Mesenchymal stem cell (in vitro differentiated cells and primary cell): ENCODE results near the gene SKAP1.

Experiments
- DNase-seq: peaks from one replicate; pipeline ENCODE4 v3.0.0-alpha.2; 2013
- H2AFZ ChIP-seq: one replicate; pipeline ENCODE4 v1.6.1; 2013; ENCODE audit warnings: low read depth, mild to moderate bottlenecking, control low read depth, inconsistent platforms, low read length, moderate library complexity
- H2AK5ac ChIP-seq: 2 replicates; pipeline ENCODE4 v1.6.1; 2013; ENCODE audit warnings: low read length, moderate library complexity, mild to moderate bottlenecking, inconsistent platforms; ENCODE audit not compliant: severe bottlenecking
- H2BK120ac ChIP-seq: one replicate; pipeline ENCODE4 v1.6.1; 2013; ENCODE audit warnings: low read depth, mild to moderate bottlenecking, inconsistent platforms, low read length, moderate library complexity
- H2BK12ac ChIP-seq, 2 experiments: one replicate each; pipeline ENCODE4 v1.6.1; 2013; ENCODE audit warnings: inconsistent platforms in 2 of 2, low read length in 2 of 2, mild to moderate bottlenecking in 2 of 2, moderate library complexity in 2 of 2, control low read depth in 1 of 2
- H2BK15ac ChIP-seq: one replicate; pipeline ENCODE4 v1.6.1; 2013; ENCODE audit warnings: mild to moderate bottlenecking, low read depth, inconsistent platforms; ENCODE audit not compliant: poor library complexity, severe bottlenecking
- H2BK5ac ChIP-seq: 2 replicates; pipeline ENCODE4 v1.6.1; 2013; ENCODE audit warnings: low read depth, mild to moderate bottlenecking, low read length, control low read depth, inconsistent platforms; ENCODE audit not compliant: poor library complexity, severe bottlenecking
- H3K14ac ChIP-seq, 2 experiments: one replicate each; pipeline ENCODE4 v1.6.1; 2013; ENCODE audit warnings: inconsistent platforms in 2 of 2, low read length in 2 of 2, control low read depth in 1 of 2, mild to moderate bottlenecking in 1 of 2, moderate library complexity in 1 of 2
- H3K18ac ChIP-seq, 2 experiments: one replicate each; pipeline ENCODE4 v1.6.1; 2013; ENCODE audit warnings: inconsistent platforms in 2 of 2, low read length in 2 of 2, control low read depth in 1 of 2, low read depth in 1 of 2, mild to moderate bottlenecking in 1 of 2
- H3K23ac ChIP-seq, 2 experiments: one replicate each; pipeline ENCODE4 v1.6.1; 2013; ENCODE audit warnings: inconsistent platforms in 2 of 2, low read length in 2 of 2, mild to moderate bottlenecking in 2 of 2, moderate library complexity in 2 of 2, control low read depth in 1 of 2
- H3K27ac ChIP-seq: 2 replicates; pipeline ENCODE4 v1.5.1; 2013; ENCODE audit warnings: mild to moderate bottlenecking, moderate library complexity, low read length, control low read depth, inconsistent platforms; ENCODE audit not compliant: poor library complexity, severe bottlenecking
- H3K27me3 ChIP-seq, 2 experiments: 2 replicates each; pipeline versions ENCODE4 v1.6.1 to v1.7.0; 2013; ENCODE audit warnings: low read length in 2 of 2, mild to moderate bottlenecking in 2 of 2, moderate library complexity in 2 of 2, control low read depth in 1 of 2, inconsistent platforms in 1 of 2; ENCODE audit not compliant: control insufficient read depth in 1 of 2, insufficient read depth in 1 of 2
- H3K36me3 ChIP-seq, 2 experiments: 2 replicates each; pipeline versions ENCODE4 v1.6.1 to v1.7.0; 2013; ENCODE audit warnings: low read length in 2 of 2, control low read depth in 1 of 2, inconsistent platforms in 1 of 2, low read depth in 1 of 2, mild to moderate bottlenecking in 1 of 2; ENCODE audit not compliant: insufficient read depth in 2 of 2, control insufficient read depth in 1 of 2
- H3K4ac ChIP-seq, 2 experiments: one replicate each; pipeline ENCODE4 v1.6.1; 2013; ENCODE audit warnings: inconsistent platforms in 2 of 2, low read length in 2 of 2, mild to moderate bottlenecking in 2 of 2, moderate library complexity in 2 of 2, control low read depth in 1 of 2, low read depth in 1 of 2
- H3K4me1 ChIP-seq: 2 replicates; pipeline ENCODE4 v1.6.1; 2013; ENCODE audit warnings: low read depth, low read length, control low read depth; ENCODE audit not compliant: control insufficient read depth, insufficient read depth
- H3K4me2 ChIP-seq: 2 replicates; pipeline ENCODE4 v1.6.1; 2013; ENCODE audit warnings: low read length, mild to moderate bottlenecking, inconsistent platforms; ENCODE audit not compliant: poor library complexity, severe bottlenecking
- H3K4me3 ChIP-seq, 2 experiments: 2 replicates each; pipeline versions ENCODE4 v1.5.1 to v1.7.0; 2013; ENCODE audit warnings: low read length in 2 of 2, mild to moderate bottlenecking in 2 of 2, control low read depth in 1 of 2, low read depth in 1 of 2; ENCODE audit not compliant: insufficient read depth in 1 of 2
- H3K79me1 ChIP-seq: replicated peaks from 2 replicates; pipeline ENCODE4 v1.6.1; 2013; ENCODE audit warnings: mild to moderate bottlenecking, control low read depth, low read length, inconsistent platforms; ENCODE audit not compliant: poor library complexity, severe bottlenecking
- H3K9ac ChIP-seq: 2 replicates; pipeline ENCODE4 v1.7.0; 2013; ENCODE audit warnings: mild to moderate bottlenecking, low read length, moderate library complexity
- H3K9me3 ChIP-seq: 2 replicates; pipeline ENCODE4 v1.7.0; 2013; ENCODE audit warnings: mild to moderate bottlenecking, low read length; ENCODE audit not compliant: control insufficient read depth
- H4K8ac ChIP-seq: one replicate; pipeline ENCODE4 v1.6.1; 2013; ENCODE audit warnings: inconsistent platforms, mild to moderate bottlenecking, low read length, moderate library complexity
- H4K91ac ChIP-seq: one replicate; pipeline ENCODE4 v1.6.1; 2013; ENCODE audit warnings: mild to moderate bottlenecking, low read length, inconsistent platforms
- WGBS: methylation state at CpG from one replicate; pipeline ENCODE4 v1.1.7; 2013; ENCODE audit warnings: mixed read lengths; 5-methylcytosine and 5-hydroxymethylcytosine counted together

The SKAP1 gene

GRCh38 chr17:48225725-48226567 is 204.1 kb downstream of the SKAP1 start:
- Histone ChIP-seq H3K9ac (no peak overlapping the region), H3K18ac (no peak overlapping the region), H3K27ac (no peak overlapping the region), H3K4me3 (no peak overlapping the region), H2BK5ac (no peak overlapping the region), H3K79me1 (no peaks in the 10 kb centered on the region), H3K27me3 (peaks cover 0 to 8% of the 10 kb centered on the region in 2 experiments), H2AK5ac (no peak overlapping the region), H2AFZ (no peak overlapping the region), H3K4ac (no peak overlapping the region), H3K9me3 (no peaks in the 10 kb centered on the region), H2BK120ac (no peak overlapping the region), H2BK12ac (no peak overlapping the region), H3K4me2 (no peak overlapping the region), H2BK15ac (no peak overlapping the region), H4K91ac (no peak overlapping the region), H4K8ac (no peak overlapping the region), H3K36me3 (no peaks in the 10 kb centered on the region), H3K23ac (no peak overlapping the region), H3K14ac (peak overlapping the region in 1 of 2 experiments; percentile 79), H3K4me1 (no peaks in the 10 kb centered on the region)
- no peak for DNase-seq
- 27% methylated on average over 4 of the region's 6 CpGs for WGBS

GRCh38 chr17:48223945-48224344 is 206.1 kb downstream of the SKAP1 start:
- H3K4me3 ChIP-seq, result no peak overlapping the region
- H2BK15ac ChIP-seq, result no peak overlapping the region
- no peak overlapping the region for H3K4ac ChIP-seq
- H2AFZ ChIP-seq, result no peak overlapping the region
- no peaks in the 10 kb centered on the region for H3K79me1 ChIP-seq
- H3K9me3 ChIP-seq, result no peaks in the 10 kb centered on the region
- no peaks in the 10 kb centered on the region for H3K36me3 ChIP-seq
- H3K23ac ChIP-seq, result no peak overlapping the region
- no peak overlapping the region for H4K8ac ChIP-seq
- no peak overlapping the region for H2BK5ac ChIP-seq
- no peak overlapping the region for H3K4me2 ChIP-seq
- H3K27me3 ChIP-seq, result peaks cover 0 to 8% of the 10 kb centered on the region in 2 experiments
- no peak for DNase-seq
- H3K18ac ChIP-seq, result no peak overlapping the region
- no peak overlapping the region for H3K27ac ChIP-seq
- no peak overlapping the region for H2BK12ac ChIP-seq
- no peak overlapping the region for H4K91ac ChIP-seq
- no peak overlapping the region for H2AK5ac ChIP-seq
- no peak overlapping the region for H3K9ac ChIP-seq
- H3K14ac ChIP-seq, result no peak overlapping the region
- H3K4me1 ChIP-seq, result no peaks in the 10 kb centered on the region
- H2BK120ac ChIP-seq, result no peak overlapping the region

- 29% methylated on average over 1 of the region's 1 CpG for WGBS
- no peak overlapping the region for H3K4me3 ChIP-seq
These were observed 210.4 kb downstream of the SKAP1 start for GRCh38 chr17:48219617-48220016.

GRCh38 chr17:48215583-48216139 is 214.4 kb downstream of the SKAP1 start:
- Histone ChIP-seq H3K79me1 (no peaks in the 10 kb centered on the region), H4K8ac (no peak overlapping the region), H2AK5ac (no peak overlapping the region), H3K4me1 (no peaks in the 10 kb centered on the region), H3K23ac (no peak overlapping the region), H3K9ac (no peak overlapping the region), H3K27ac (no peak overlapping the region), H2BK15ac (no peak overlapping the region), H2BK12ac (peak overlapping the region in 1 of 2 experiments; percentile 2), H2BK120ac (no peak overlapping the region), H4K91ac (no peak overlapping the region), H3K4me3 (no peak overlapping the region), H3K4ac (no peak overlapping the region), H3K36me3 (no peaks in the 10 kb centered on the region), H3K18ac (no peak overlapping the region), H3K9me3 (no peaks in the 10 kb centered on the region), H2AFZ (no peak overlapping the region), H2BK5ac (no peak overlapping the region), H3K4me2 (no peak overlapping the region), H3K27me3 (no peaks in the 10 kb centered on the region), H3K14ac (no peak overlapping the region)
- WGBS, result 0% methylated on average over 1 of the region's 1 CpG
- peak; percentile 81 for DNase-seq

More at GRCh38 chr17:48219617-48220016, 210.4 kb downstream of the SKAP1 start:
- Histone ChIP-seq H3K18ac (no peak overlapping the region), H3K23ac (no peak overlapping the region), H2BK5ac (no peak overlapping the region), H2BK120ac (no peak overlapping the region), H3K9ac (no peak overlapping the region), H3K36me3 (no peaks in the 10 kb centered on the region), H4K91ac (no peak overlapping the region), H3K4me1 (no peaks in the 10 kb centered on the region), H2BK15ac (no peak overlapping the region), H4K8ac (no peak overlapping the region), H3K14ac (no peak overlapping the region), H3K27ac (no peak overlapping the region), H3K4me2 (no peak overlapping the region), H2AK5ac (no peak overlapping the region), H2BK12ac (no peak overlapping the region), H3K4ac (no peak overlapping the region), H3K9me3 (no peaks in the 10 kb centered on the region), H2AFZ (no peak overlapping the region), H3K27me3 (no peaks in the 10 kb centered on the region), H3K79me1 (no peaks in the 10 kb centered on the region)
- DNase-seq, result no peak
